Posterior cingulate gyrus (tissue), 11 donors: Measurements from ENCODE around the gene ARL13A.
A peak's percentile ranks its signal among the peaks of the same experiment; 100 is the strongest.
"Not testable (repeated sequence)": the region's sequence is repeated elsewhere in the genome, so short reads cannot be mapped to it uniquely, and the experiment has no call there.

Experiments
- DNase-seq, 10 donors: peaks; one replicate each; pipeline versions ENCODE4 v3.0.0 to v3.0.0-alpha.2; 2020 to 2021; ENCODE audit warnings: mixed read lengths in 3 of 10
- intact Hi-C: fragments of 100-400 bp; cut with DNase I; formaldehyde crosslinking; loops from one replicate; pipeline ENCODE4 v1.15.1; 2023

Gene ARL13A

DNA sequence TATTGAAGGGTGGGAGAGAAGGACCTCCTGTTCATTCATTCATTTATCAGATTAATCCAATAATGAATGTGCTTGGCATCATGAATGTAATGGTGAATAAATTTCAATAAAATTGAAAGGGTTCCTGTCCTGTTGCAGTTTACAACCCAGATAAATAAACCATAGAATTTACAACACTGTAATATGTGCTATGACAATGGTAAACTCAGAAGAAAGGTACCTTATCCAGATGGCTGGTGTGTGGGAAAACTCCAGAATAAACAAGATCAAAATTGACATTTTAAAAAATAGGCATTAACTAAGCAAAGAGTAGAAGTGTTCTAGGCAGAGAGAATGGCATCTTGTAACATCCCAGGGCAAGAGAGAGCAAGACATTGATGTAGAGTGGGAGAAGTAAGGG is 15.3 kb downstream of the ARL13A start:
- no peak for DNase-seq
- intact Hi-C loops = no loop called here

DNA sequence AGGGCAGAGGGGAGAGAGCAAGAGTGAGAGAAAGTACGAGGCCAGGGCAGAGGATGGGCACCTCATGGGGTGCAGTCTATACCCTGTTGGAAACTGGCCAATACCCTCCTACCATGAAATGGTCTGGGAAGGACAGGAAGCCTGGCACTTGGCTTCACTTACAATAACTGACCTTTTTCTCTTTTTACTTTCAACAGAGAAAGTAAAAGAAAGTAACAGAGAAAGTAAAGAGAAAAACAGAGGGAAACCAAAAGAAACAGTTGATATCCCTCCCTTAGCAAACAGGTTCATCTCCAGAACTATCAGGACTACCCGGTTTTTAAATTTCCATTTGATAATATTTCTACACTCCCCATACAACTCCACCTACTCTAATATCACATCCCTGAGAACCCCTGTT is 20.6 kb downstream of the ARL13A start:
- DNase-seq = no peak
- intact Hi-C loops = no loop called here

DNA sequence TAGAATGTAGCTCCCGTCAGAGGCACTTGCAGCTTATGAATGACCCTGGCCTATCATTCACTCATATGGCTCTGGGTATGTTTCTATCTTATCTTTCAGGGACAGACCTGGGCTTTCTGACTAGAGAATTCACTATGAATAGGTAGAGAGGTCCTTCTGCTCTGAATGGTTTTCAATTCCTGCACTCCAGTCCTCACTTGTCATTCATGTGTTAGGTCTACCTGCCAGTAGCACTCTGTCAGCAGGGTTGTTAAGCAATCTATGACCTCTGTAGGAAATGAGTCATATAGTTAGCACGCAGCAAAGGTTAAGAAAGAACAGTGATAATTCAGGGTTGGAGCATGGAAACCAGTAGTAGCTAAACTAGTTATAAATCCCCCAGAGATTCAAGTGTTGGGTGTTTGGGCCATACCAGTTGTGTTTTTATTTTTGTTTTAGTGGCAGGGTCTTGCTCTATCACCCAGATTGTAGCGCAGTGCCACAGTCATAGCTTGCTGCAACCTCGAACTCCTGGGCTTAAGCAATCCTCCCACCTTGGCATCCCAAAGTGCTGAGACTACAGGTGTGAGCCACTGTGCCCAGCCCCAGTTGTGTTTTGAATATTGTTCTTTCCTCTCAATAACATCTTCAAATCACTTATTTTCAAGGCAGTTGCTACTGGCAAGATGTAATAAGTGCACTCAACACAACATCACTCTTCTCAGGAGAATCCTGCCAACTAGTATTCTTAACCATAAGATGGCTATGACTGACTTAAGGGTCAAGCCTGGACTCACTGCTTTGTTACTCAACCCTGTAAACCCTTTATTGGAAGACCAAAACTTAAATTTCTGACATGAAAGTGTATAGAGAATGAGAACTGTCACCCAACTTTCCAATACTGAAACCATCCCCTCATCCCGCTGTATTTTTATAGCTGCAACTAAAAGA is 25.1 kb downstream of the ARL13A start:
- intact Hi-C loops = no loop called here
- no peak for DNase-seq

DNA sequence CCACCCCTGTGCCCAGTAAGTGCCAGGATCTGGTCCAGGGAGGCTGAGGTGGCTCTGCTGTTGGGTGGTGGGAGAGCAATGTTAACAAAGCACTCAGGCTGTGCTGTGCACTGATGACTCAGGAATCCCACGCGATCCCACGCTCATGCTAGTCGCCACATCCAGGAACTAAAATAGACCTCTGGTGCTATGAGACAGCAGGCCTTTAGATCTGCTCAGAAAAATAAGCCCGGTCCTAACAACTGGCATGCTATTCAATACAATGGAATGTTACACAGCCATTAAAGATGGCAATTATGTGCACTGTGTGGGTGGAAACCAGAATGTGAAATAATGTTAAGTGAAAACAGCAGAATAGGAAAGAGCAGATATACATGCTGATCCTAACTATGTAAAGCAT is 26.0 kb downstream of the ARL13A start:
- DNase-seq = peak in 7 of 10 donors; percentile 14 to 86 (median 39)
- intact Hi-C loops = no loop called here

DNA sequence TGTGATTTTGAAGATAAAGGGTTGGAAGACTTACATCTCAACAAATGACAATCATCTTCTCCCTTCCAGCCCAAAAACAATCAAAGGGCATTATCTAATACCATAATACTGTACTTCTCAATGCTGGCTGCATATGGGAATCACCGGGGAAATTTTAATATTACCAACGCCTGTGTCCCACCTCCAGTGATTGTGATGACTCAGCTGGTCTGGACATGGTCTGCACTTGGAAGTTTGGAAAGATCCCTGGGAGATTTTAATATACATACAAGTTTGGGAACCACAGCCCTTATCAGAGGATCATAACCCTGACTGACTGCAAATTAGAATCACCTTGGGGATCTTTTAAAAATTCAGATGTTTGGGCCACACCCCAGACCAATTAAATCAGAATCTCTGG is 29.9 kb downstream of the ARL13A start:
- no peak for DNase-seq
- intact Hi-C loops = no loop called here

DNA sequence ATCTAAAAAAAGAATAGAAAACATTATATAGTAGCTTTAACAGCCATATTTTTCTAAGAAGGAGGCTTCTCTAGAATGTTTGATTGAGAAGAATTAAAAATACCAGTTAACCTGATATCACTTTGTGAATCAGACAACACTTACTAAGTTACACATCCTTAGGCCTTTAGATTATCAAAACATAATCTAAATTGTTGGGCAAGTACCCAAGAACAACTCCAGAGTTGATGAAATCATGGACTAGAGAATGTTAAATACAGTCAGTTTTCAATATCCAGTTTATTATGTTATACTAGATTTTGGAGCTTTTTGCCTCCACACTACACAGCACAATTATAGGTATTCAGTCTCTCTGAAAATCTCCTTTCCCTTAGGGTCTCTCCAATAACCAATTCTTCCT is 39.6 kb downstream of the ARL13A start:
- no peak for DNase-seq
- intact Hi-C loops = no loop called here

DNA sequence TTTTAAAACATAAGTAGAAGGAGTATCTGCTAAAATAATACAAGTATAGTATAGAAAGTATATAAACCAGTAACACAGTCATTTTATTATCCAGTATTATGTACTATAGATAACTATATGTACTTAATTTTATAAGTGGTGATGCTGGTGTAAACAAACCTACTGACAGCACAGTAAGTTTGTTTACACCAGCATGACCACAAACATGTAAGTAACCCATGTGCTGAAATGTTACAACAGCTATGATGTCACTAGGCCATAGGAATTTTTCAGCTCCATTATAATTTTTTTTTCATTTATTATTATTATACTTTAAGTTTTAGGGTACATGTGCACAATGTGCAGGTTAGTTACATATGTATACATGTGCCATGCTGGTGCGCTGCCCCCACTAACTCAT is 42.5 kb downstream of the ARL13A start:
- DNase-seq, intact Hi-C loops: not testable (repeated sequence)

DNA sequence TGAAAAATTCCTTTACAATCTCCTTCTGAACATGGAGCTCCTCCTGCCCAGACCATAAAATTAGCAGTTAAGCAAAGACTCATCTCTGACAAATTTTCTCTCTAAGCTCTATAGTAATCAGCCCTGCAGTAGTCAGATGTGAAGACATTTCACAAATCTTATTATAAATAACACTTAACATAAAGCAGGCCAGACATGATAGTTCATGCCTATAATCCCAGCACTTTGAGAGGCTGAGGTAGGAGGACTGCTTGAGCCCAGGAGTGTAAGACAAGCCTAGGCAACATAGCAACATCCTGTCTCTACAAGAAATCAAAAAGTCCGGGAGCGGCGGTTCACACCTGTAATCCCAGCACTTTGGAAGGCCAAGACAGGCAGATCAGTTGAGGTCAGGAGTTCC is 52.5 kb downstream of the ARL13A start:
- intact Hi-C loops = no loop called here
- no peak for DNase-seq

DNA sequence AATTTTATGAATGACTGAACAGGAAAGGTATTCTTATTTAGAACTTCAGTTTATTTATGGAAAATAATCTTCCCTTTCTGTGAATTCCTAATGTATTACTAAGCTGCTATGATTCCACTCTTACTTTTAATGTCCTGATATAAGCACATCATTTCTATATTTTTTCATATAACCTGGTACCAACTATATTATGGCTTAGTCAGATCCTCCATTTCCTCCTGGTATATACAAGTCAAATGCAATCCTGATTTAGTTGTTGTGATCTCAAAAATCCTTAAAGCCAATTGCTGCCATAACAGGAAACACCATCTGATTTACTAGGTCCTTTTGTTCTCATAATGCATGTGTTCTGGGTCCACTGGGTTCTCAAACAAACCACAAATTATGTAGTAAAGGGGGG is 55.6 kb downstream of the ARL13A start:
- DNase-seq = no peak
- intact Hi-C loops = no loop called here

DNA sequence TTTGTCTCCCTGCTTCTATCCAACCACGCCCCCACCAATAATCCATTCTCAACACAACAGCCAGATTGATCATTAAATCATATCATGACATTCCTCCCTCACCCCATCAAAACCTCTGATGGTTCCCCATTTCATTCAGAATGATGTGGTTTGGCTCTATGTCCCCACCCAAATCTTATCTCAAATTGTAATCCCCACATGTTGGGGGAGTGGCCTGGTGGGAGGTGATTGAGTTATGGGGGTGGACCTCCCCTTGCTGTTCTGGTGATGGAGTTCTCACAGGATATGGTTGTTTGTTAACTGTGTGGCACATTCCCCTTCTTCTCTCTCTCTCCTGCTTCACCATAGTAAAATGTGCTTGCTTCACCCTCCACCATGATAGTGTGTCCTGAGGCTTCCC is 59.1 kb downstream of the ARL13A start:
- no peak for DNase-seq
- intact Hi-C loops = no loop called here

DNA sequence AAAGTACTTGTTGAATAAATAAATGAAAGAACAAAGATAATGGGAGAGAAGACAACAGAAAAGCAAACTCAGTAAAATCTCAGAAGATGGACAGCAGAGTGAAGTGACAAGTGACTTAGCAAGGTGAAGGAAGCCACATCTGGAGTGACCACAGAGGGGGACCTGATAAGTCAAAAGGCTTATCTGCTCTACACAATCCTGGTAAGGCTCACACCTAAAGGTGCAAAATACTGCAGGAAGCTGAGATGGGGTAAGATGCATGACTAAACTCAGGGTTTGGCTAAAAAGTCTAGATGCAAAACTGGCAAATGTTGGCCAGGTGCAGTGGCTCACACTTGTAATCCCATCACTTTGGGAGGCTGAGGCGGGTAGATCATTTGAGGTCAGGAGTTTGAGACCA is 60.2 kb downstream of the ARL13A start:
- no peak for DNase-seq
- intact Hi-C loops = no loop called here

DNA sequence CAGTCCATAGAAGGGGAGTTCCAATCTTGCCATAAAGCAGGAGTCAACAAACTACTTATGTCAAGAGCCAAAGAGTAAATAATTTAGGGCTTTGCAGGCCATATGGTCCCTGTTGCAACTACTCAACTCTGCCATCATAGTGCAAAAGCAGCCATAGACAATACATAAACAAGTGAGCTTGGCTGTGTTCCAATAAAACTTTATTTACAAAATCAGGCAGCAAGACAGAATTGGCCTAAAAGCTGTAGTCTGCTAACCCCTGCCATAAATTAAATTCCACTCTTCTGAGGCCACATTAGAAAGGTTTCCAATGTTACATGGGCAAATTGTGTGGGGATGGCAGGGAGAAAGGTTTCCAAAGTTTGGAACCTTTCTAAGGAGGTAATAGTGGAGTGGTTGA is 67.7 kb downstream of the ARL13A start:
- no peak for DNase-seq
- intact Hi-C loops = no loop called here

DNA sequence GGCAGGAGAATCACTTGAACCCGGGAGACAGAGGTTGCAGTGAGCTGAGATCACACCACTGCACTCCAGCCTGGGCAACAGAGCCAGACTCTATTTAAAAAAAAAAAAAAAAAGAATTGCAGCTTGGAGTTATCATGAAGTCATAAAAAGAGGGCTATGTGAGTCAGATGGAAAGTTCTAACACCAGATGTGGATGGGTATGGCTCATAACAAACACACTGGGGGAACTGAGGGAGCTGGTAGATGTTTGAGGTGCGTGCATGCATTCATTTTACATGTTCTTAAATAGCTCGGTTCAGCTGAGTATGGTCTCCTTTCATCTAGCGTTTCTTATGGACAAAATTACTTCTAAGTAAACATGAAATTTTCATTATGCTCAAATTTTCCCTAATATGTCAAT is 70.7 kb downstream of the ARL13A start:
- intact Hi-C loops = no loop called here
- DNase-seq = no peak
